GM12872 (cell line): Measurements from ENCODE around the gene PTPRN2.

ENCODE experiments used
- CTCF ChIP-seq: IDR thresholded peaks from 3 replicates; pipeline ENCODE4 v1.5.1; 2011; ENCODE audit warnings: low read depth, mild to moderate bottlenecking, low read length, moderate library complexity; ENCODE audit not compliant: insufficient read depth

Gene PTPRN2

DNA sequence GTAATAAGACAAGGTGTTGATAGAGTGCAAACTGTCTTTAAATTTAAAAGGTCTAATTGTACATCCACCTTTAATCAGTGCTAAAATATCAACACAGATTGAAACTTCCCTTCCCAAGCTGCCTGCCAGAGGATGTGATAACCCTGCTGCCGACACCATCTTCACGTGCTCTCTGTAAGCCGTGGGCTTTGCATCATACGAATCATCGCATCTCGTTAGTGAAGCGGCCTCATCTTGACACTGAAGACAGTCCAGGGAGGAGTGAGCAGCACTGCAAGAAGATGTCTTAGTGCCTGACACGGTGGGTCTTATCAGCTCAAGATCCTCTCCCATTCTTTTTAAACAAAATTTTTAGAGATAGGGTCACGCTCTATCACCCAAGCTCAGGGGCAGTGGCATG, 518.8 kb downstream of the PTPRN2 start:
- no peak for TF ChIP-seq CTCF

DNA sequence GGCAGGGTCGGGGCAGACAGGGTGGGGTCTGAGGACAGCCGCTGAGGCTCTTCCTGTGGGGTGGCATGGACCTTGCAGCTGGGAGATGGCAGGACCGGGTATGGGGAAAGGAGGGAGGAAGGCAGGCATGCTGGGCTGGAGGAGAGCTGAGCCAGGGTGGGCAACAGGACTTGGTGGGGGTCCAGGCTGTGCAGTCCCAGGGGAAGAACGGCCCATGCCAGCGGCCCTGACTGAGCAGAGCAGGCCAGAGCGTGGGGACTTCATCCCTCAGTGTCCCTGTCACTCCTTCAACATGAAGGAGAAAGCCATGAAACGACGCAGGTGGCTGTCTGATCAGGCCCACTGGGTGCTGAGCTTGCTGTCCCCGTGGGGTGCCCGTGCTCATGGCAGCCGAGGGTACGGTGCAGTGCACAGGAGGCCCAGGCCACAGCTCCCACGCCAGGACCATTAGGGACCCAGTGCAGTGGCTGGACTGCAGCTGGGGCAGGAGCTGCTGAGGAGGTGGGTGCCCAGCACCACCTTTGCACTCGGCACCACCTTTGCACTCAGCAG, 519.6 kb downstream of the PTPRN2 start:
- no peak for TF ChIP-seq CTCF

DNA sequence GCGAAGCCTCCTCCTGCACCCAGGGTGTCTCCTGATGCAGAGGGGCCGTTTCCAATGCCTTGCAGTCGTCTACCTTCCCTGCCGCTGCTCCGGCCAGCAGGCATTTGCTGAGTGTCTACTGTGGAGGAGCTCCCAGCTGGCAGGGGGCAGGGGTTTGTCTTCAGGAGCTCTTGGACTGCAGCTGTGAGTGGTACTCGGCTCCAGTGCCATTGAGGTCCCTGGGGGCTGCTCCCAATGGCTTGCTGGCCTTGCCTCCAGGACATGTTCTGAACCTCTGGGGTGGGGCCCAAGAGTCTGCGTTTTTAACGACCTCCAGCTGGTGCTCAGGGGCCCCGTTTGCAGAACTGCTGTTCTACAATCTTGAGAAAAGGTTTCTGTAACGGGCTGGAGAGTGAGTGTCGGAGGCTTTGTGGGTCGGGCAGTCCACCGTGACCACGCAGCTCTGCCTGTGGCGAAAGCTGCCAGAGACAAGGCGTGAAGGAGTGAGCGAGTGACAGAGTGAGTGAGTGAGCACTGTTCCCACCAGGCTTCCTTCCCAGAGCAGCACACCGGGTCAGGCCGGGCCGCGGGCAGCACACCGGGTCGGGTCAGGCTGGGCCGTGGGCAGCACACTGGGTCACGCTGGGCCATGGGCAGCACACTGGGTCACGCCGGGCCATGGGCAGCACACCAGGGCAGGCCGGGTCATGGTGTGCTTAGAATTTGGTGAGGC, 520.2 kb downstream of the PTPRN2 start:
- no peak for TF ChIP-seq CTCF

DNA sequence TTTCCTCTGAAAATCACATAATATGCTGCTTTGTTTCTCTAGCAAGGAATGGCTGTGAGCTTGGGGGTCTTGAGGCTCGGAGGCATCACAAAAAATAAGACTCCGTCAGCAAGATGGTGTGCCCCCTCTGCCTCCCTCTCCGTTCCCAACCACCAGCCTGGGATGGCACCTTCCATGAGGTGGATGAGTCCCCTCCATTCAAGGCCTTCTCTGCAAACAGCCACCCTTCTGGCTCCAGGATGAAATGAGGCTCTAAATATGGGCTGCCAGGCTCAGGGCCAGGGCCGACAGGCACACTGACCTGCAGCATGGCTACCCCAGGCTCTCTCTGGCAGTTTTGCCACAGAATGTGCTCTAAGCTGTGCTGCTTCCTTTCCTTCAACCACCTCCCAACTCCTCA, 521.5 kb downstream of the PTPRN2 start:
- TF ChIP-seq CTCF: no peak

GRCh38 chr7:158065340-158065739, 522.3 kb downstream of the PTPRN2 start:
- TF ChIP-seq CTCF: no peak

GRCh38 chr7:158064631-158065030, 523.0 kb downstream of the PTPRN2 start:
- TF ChIP-seq CTCF: no peak

DNA sequence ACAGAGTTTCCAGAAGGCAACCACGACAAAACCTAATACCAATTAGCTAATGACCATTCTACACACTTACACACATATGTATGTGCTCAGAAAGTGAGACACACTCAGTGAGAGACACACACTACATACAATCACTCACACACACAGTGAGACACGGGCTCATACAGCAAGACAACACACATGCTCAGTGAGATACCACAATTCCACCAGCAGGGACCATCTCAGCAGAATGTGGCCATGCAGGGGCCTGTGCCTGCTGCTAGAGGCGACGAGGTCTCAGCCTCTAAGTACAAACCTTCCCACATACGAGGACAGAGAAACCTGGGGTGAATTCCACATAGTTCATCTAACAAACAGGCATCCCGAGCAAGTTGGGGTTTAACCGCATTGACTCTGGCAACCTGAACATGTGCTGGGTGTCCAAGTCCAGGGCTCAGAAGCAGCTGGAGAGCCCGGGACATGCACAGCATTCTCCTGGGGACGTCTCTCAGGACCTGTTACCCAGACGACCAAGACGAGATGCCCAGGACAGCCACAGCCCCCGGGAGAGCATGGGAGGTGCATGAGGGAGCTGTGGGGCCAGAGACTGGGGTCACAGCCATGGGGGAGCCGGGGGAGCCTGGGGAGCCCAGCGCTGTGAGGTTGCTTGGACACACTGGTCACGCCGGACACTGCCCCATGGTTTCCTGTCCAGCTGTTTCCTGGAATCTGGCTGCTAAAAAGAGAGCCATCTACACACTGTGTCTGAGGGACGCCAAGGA, 523.6 kb downstream of the PTPRN2 start:
- TF ChIP-seq CTCF: no peak
